ENCODE measurements around the gene MRPL45. TPM values are rescaled to one million over a fixed set of nuclear protein-coding genes. Genes with fewer than 3 reads are reported as not detected.

The MRPL45 gene
- total and polyA plus RNA-seq, 2 of the 13 experiments (the other 11 are each of a cell fraction or from before 2014, with no cell fraction given): 89.5 to 157 TPM

DNA sequence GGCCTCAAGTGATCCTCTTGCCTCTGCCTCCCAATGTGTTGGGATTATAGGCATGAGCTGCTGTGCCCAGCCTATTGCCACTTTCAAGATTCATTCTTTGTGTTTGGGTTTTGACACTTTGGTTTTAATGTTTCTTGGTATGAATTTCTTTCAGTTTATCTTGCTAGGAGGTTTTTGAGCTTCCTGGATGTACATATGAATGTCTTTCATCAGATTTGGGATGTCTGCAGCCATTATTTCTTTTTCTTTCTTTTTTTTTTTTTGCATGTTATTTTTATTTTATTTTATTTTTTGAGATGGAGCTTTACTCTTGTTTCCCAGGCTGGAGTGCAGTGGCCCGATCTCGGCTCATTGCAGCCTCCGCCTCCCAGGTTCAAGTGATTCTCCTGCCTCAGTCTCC is 18.5 kb downstream of the MRPL45 start:
- in situ Hi-C loops (cut with HindIII; ENCODE audit: extremely low pct_ligation_motif_present, low pct_unique_long_range_greater_than_20kb): no loop called here

DNA sequence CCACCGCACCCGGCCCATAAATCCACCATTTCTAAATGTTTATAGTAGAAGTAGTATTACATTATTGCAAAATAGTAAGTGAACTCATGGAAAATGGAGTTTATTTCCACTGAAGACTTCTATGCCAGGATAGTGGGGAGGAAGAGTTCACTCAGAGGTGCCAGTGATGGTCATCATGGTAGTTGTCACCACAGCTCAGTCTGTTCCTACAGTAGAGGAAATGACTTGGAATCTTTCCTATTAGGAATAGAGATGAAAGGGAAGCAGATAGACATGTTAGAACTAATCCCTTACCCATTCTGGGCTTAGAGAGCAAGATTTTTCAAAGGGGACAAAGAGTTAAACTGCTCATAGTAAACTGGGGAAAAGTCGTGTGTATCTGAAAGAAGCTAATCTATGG is 20.1 kb downstream of the MRPL45 start:
- Histone ChIP-seq H2AFZ (ENCODE audit: low read length) (no peak overlapping the region), H3K27ac (ENCODE audit: extremely low read length, insufficient read depth, low read length) (no peak overlapping the region), H3K4me2 (ENCODE audit: low read depth, low read length) (no peak overlapping the region), H3K36me3 (replicated peaks in 1 of 2; ENCODE audit: control insufficient read depth in 1 of 2, insufficient read depth in 2 of 2, low read length in 2 of 2) (peaks cover 13 to 42% of the 10 kb centered on the region in 2 experiments), H3K79me2 (ENCODE audit: insufficient read depth, low read length) (no peaks in the 10 kb centered on the region), H3K9me3 (ENCODE audit: low read length) (no peaks in the 10 kb centered on the region), H3K9ac (ENCODE audit: insufficient read depth, low read depth, low read length) (no peak overlapping the region), H4K20me1 (ENCODE audit: insufficient read depth, low read length) (no peaks in the 10 kb centered on the region), H3K4me1 (ENCODE audit: insufficient read depth, low read length) (no peaks in the 10 kb centered on the region), H3K4me3 (replicated peaks in 1 of 3; ENCODE audit: insufficient read depth in 1 of 3, low read depth in 2 of 3, low read length in 3 of 3) (no peak overlapping the region), H3K27me3 (ENCODE audit: control insufficient read depth in 1 of 2, insufficient read depth in 2 of 2, low read length in 2 of 2) (no peaks in the 10 kb centered on the region)
- POLR2A ChIA-PET: interaction anchor here (0.8 kb wide), 1 partner anchor 11 kb away, joined by 3 read pairs; no protein-coding TSS in a partner anchor
- DNase-seq (ENCODE audit: low spot score): no peak
- in situ Hi-C loops (cut with HindIII; ENCODE audit: extremely low pct_ligation_motif_present, low pct_unique_long_range_greater_than_20kb): no loop called here
- WGBS (ENCODE audit: low lambda C conversion rate): 95% methylated on average over 3 of the region's 3 CpGs
- ATAC-seq: no peak
- CTCF ChIA-PET (ENCODE audit: low intra/inter-chr PET ratio, low total read pairs): no interaction called here
- no peak for FAIRE-seq
- intact Hi-C loops (cut with micrococcal nuclease; ENCODE audit: unreplicated experiment): no loop called here
- BruUV-seq (replicated peaks): no TSS peak
- TF ChIP-seq ZNF883 (CRISPR knock-in tag; IDR thresholded peaks at IDR 0.05; ENCODE audit: not compliant biosample characterization) (no peak), HHEX (CRISPR knock-in tag; IDR thresholded peaks at IDR 0.05) (no peak), ZNF543 (CRISPR knock-in tag; IDR thresholded peaks at IDR 0.05) (no peak), ZNF234 (CRISPR knock-in tag; conservative IDR thresholded peaks at IDR 0.05) (no peak), ZNF775 (CRISPR knock-in tag; IDR thresholded peaks at IDR 0.05; ENCODE audit: borderline replicate concordance) (no peak)
- TF ChIP-seq, protein P1, sequence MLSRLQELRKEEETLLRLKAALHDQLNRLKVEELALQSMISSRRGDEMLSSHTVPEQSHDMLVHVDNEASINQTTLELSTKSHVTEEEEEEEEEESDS (CRISPR knock-in tag; IDR thresholded peaks at IDR 0.05; ENCODE audit: borderline replicate concordance): no peak
- TF ChIP-seq, protein P2, sequence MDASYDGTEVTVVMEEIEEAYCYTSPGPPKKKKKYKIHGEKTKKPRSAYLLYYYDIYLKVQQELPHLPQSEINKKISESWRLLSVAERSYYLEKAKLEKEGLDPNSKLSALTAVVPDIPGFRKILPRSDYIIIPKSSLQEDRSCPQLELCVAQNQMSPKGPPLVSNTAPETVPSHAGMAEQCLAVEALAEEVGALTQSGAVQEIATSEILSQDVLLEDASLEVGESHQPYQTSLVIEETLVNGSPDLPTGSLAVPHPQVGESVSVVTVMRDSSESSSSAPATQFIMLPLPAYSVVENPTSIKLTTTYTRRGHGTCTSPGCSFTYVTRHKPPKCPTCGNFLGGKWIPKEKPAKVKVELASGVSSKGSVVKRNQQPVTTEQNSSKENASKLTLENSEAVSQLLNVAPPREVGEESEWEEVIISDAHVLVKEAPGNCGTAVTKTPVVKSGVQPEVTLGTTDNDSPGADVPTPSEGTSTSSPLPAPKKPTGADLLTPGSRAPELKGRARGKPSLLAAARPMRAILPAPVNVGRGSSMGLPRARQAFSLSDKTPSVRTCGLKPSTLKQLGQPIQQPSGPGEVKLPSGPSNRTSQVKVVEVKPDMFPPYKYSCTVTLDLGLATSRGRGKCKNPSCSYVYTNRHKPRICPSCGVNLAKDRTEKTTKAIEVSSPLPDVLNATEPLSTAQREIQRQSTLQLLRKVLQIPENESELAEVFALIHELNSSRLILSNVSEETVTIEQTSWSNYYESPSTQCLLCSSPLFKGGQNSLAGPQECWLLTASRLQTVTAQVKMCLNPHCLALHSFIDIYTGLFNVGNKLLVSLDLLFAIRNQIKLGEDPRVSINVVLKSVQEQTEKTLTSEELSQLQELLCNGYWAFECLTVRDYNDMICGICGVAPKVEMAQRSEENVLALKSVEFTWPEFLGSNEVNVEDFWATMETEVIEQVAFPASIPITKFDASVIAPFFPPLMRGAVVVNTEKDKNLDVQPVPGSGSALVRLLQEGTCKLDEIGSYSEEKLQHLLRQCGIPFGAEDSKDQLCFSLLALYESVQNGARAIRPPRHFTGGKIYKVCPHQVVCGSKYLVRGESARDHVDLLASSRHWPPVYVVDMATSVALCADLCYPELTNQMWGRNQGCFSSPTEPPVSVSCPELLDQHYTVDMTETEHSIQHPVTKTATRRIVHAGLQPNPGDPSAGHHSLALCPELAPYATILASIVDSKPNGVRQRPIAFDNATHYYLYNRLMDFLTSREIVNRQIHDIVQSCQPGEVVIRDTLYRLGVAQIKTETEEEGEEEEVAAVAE (CRISPR knock-in tag; IDR thresholded peaks at IDR 0.05; ENCODE audit: borderline replicate concordance): no peak

More for the DNA sequence above, 18.5 kb downstream of the MRPL45 start:
- 66% methylated on average over 3 of the region's 3 CpGs for WGBS (ENCODE audit: low lambda C conversion rate)
- no peak overlapping the region for H3K4me3 ChIP-seq (replicated peaks in 1 of 3; ENCODE audit: insufficient read depth in 1 of 3, low read depth in 2 of 3, low read length in 3 of 3)
- DNase-seq (ENCODE audit: low spot score) (no peak), FAIRE-seq (no peak), ATAC-seq (no peak)
- no peaks in the 10 kb centered on the region for H3K4me1 ChIP-seq (ENCODE audit: insufficient read depth, low read length)
- H3K27ac ChIP-seq (ENCODE audit: extremely low read length, insufficient read depth, low read length): no peak overlapping the region
- no peak overlapping the region for H3K4me2 ChIP-seq (ENCODE audit: low read depth, low read length)
- H3K27me3 ChIP-seq (ENCODE audit: control insufficient read depth in 1 of 2, insufficient read depth in 2 of 2, low read length in 2 of 2): no peaks in the 10 kb centered on the region
- POLR2A ChIA-PET: interaction anchor here (0.8 to 1.8 kb wide), 2 partner anchors 8 to 10 kb away, joined by 3 to 4 read pairs; no protein-coding TSS in a partner anchor
- no peaks in the 10 kb centered on the region for H3K79me2 ChIP-seq (ENCODE audit: insufficient read depth, low read length)
- H3K36me3 ChIP-seq (replicated peaks in 1 of 2; ENCODE audit: control insufficient read depth in 1 of 2, insufficient read depth in 2 of 2, low read length in 2 of 2): peaks cover 12 to 36% of the 10 kb centered on the region in 2 experiments
- TF ChIP-seq RNF2 (conservative IDR thresholded peaks at IDR 0.05; ENCODE audit: low read depth) (no peak), IKZF1 (IDR thresholded peaks at IDR 0.05) (no peak), HNRNPK (IDR thresholded peaks at IDR 0.05; ENCODE audit: low read depth, low read length, poor library complexity, severe bottlenecking) (no peak), NR2F2 (IDR thresholded peaks at IDR 0.05; ENCODE audit: borderline replicate concordance, low read depth) (no peak), ARNT (IDR thresholded peaks at IDR 0.05) (no peak), ZNF883 (CRISPR knock-in tag; IDR thresholded peaks at IDR 0.05; ENCODE audit: not compliant biosample characterization) (no peak), CEBPB (IDR thresholded peaks at IDR 0.05; ENCODE audit: borderline replicate concordance, low read depth, low read length) (no peak), ZNF780A (CRISPR knock-in tag; IDR thresholded peaks at IDR 0.05) (no peak)
- TF ChIP-seq, protein P3, sequence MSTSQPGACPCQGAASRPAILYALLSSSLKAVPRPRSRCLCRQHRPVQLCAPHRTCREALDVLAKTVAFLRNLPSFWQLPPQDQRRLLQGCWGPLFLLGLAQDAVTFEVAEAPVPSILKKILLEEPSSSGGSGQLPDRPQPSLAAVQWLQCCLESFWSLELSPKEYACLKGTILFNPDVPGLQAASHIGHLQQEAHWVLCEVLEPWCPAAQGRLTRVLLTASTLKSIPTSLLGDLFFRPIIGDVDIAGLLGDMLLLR (CRISPR knock-in tag; IDR thresholded peaks at IDR 0.05): no peak
- TF ChIP-seq, protein P4, sequence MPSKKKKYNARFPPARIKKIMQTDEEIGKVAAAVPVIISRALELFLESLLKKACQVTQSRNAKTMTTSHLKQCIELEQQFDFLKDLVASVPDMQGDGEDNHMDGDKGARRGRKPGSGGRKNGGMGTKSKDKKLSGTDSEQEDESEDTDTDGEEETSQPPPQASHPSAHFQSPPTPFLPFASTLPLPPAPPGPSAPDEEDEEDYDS (CRISPR knock-in tag; IDR thresholded peaks at IDR 0.05): no peak
- H4K20me1 ChIP-seq (ENCODE audit: insufficient read depth, low read length): no peaks in the 10 kb centered on the region
- intact Hi-C loops (cut with micrococcal nuclease; ENCODE audit: unreplicated experiment): no loop called here
- H2AFZ ChIP-seq (ENCODE audit: low read length): no peak overlapping the region
- no TSS peak for BruUV-seq (replicated peaks)
- H3K9ac ChIP-seq (ENCODE audit: insufficient read depth, low read depth, low read length): no peak overlapping the region
- no peaks in the 10 kb centered on the region for H3K9me3 ChIP-seq (ENCODE audit: low read length)
- CTCF ChIA-PET (ENCODE audit: low intra/inter-chr PET ratio, low total read pairs): no interaction called here
